Measurements from ENCODE around the gene PXYLP1. TPM values are rescaled to one million over a fixed set of nuclear protein-coding genes. Genes with fewer than 3 reads are reported as not detected.

The PXYLP1 gene
- total RNA-seq, 1 donor from 2014 or later, result 21.2 TPM

GRCh38 chr3:141258973-141259372, 27.3 kb downstream of the PXYLP1 start:
- H3K4me1 Mint-ChIP-seq (ENCODE audit: unreplicated experiment), result peaks cover 7% of the 10 kb centered on the region
- no peak overlapping the region for H3K4me3 Mint-ChIP-seq (ENCODE audit: unreplicated experiment)
- no peak overlapping the region for H3K27ac Mint-ChIP-seq (ENCODE audit: unreplicated experiment)
- DNase-seq (ENCODE audit: extremely low spot score, unreplicated experiment), result no peak
- H3K9me3 Mint-ChIP-seq (ENCODE audit: unreplicated experiment), result no peaks in the 10 kb centered on the region
- H3K36me3 Mint-ChIP-seq (ENCODE audit: unreplicated experiment), result peaks cover 20% of the 10 kb centered on the region
- TF ChIP-seq CTCF (IDR thresholded peaks at IDR 0.05), result no peak
- no peaks in the 10 kb centered on the region for H3K27me3 Mint-ChIP-seq (ENCODE audit: unreplicated experiment)

- H3K4me1 Mint-ChIP-seq (ENCODE audit: unreplicated experiment), result peaks cover 7% of the 10 kb centered on the region
- H3K36me3 Mint-ChIP-seq (ENCODE audit: unreplicated experiment), result peaks cover 25% of the 10 kb centered on the region
- H3K27ac Mint-ChIP-seq (ENCODE audit: unreplicated experiment), result no peak overlapping the region
- H3K27me3 Mint-ChIP-seq (ENCODE audit: unreplicated experiment), result no peaks in the 10 kb centered on the region
- H3K4me3 Mint-ChIP-seq (ENCODE audit: unreplicated experiment), result no peak overlapping the region
- H3K9me3 Mint-ChIP-seq (ENCODE audit: unreplicated experiment), result no peaks in the 10 kb centered on the region
- DNase-seq (ENCODE audit: extremely low spot score, unreplicated experiment), result no peak
- TF ChIP-seq CTCF (IDR thresholded peaks at IDR 0.05), result no peak
Observed at GRCh38 chr3:141259821-141260629, 28.4 kb downstream of the PXYLP1 start.

GRCh38 chr3:141260630-141260927, 29.0 kb downstream of the PXYLP1 start:
- Mint-ChIP-seq H3K4me3 (ENCODE audit: unreplicated experiment) (no peak overlapping the region), H3K27ac (ENCODE audit: unreplicated experiment) (no peak overlapping the region), H3K9me3 (ENCODE audit: unreplicated experiment) (no peaks in the 10 kb centered on the region), H3K4me1 (ENCODE audit: unreplicated experiment) (peaks cover 4% of the 10 kb centered on the region), H3K27me3 (ENCODE audit: unreplicated experiment) (no peaks in the 10 kb centered on the region), H3K36me3 (ENCODE audit: unreplicated experiment) (peaks cover 28% of the 10 kb centered on the region)
- DNase-seq (ENCODE audit: extremely low spot score, unreplicated experiment), result no peak
- no peak for TF ChIP-seq CTCF (IDR thresholded peaks at IDR 0.05)

GRCh38 chr3:141261472-141262307, 30.1 kb downstream of the PXYLP1 start:
- Mint-ChIP-seq H3K36me3 (ENCODE audit: unreplicated experiment) (peaks cover 30% of the 10 kb centered on the region), H3K4me1 (ENCODE audit: unreplicated experiment) (peaks cover 4% of the 10 kb centered on the region), H3K27ac (ENCODE audit: unreplicated experiment) (no peak overlapping the region), H3K9me3 (ENCODE audit: unreplicated experiment) (no peaks in the 10 kb centered on the region), H3K4me3 (ENCODE audit: unreplicated experiment) (no peak overlapping the region), H3K27me3 (ENCODE audit: unreplicated experiment) (no peaks in the 10 kb centered on the region)
- no peak for TF ChIP-seq CTCF (IDR thresholded peaks at IDR 0.05)
- peak; percentile 13 for DNase-seq (ENCODE audit: extremely low spot score, unreplicated experiment)

- DNase-seq (ENCODE audit: extremely low spot score, unreplicated experiment), result no peak
- Mint-ChIP-seq H3K4me1 (ENCODE audit: unreplicated experiment) (peaks cover 4% of the 10 kb centered on the region), H3K9me3 (ENCODE audit: unreplicated experiment) (no peaks in the 10 kb centered on the region), H3K27me3 (ENCODE audit: unreplicated experiment) (no peaks in the 10 kb centered on the region), H3K36me3 (ENCODE audit: unreplicated experiment) (peaks cover 30% of the 10 kb centered on the region), H3K4me3 (ENCODE audit: unreplicated experiment) (no peak overlapping the region), H3K27ac (ENCODE audit: unreplicated experiment) (no peak overlapping the region)
- TF ChIP-seq CTCF (IDR thresholded peaks at IDR 0.05), result no peak
Observed at GRCh38 chr3:141262308-141262705, 30.7 kb downstream of the PXYLP1 start.

Data from osteocyte (in vitro differentiated cells).